Body of pancreas (tissue), 4 donors: Measurements from ENCODE around the gene XKR3. TPM values are rescaled to one million over a fixed set of nuclear protein-coding genes. Genes with fewer than 3 reads are reported as not detected.

Source experiments
- ATAC-seq: fragments of 150-250 bp; one replicate; pipeline ENCODE4 v1.9.1; 2016
- DNase-seq, 4 donors: peaks; one replicate each; pipeline ENCODE4 v3.0.0-alpha.2; 2019
- H3K27ac ChIP-seq, 4 donors: fragments of 200-600 bp; sonication (generic); 1 replicate in 3 of 4; 2 replicates in 1 of 4; pipeline versions ENCODE4 v1.5.1 to v1.6.1; 2016 to 2019; ENCODE audit warnings: mild to moderate bottlenecking in 1 of 4, mixed read lengths in 1 of 4, moderate library complexity in 1 of 4
- H3K27me3 ChIP-seq, 2 donors: fragments of 200-600 bp; sonication (generic); one replicate each; pipeline ENCODE4 v1.6.0; 2016; ENCODE audit warnings: mild to moderate bottlenecking in 1 of 2
- H3K36me3 ChIP-seq, 2 donors: fragments of 200-600 bp; sonication (generic); replicated peaks in 1 of 2; 2 replicates each; pipeline ENCODE4 v1.5.1; 2016; ENCODE audit warnings: low read depth in 2 of 2; ENCODE audit not compliant: insufficient read depth in 1 of 2
- H3K4me1 ChIP-seq: fragments of 200-600 bp; sonication (generic); one replicate; pipeline ENCODE4 v1.6.0; 2016
- H3K4me3 ChIP-seq, 2 donors: fragments of 200-600 bp; sonication (generic); 1 replicate in 1 of 2; 2 replicates in 1 of 2; pipeline ENCODE4 v1.5.1; 2016 to 2019
- H3K9me3 ChIP-seq, 3 donors: fragments of 200-600 bp; sonication (generic); 1 replicate in 2 of 3; 2 replicates in 1 of 3; pipeline ENCODE4 v1.5.1; 2016
- CTCF ChIP-seq, 7 experiments: fragments of 450-650 bp in 4 of 7; fragments of 200-600 bp in 3 of 7; sonication (generic) in 3 of 7; IDR thresholded peaks; one replicate each; pipeline ENCODE4 v1.5.1; 2016 to 2019; ENCODE audit warnings: antibody characterized with exemption in 7 of 7
- POLR2A ChIP-seq, 3 donors: fragments of 450-650 bp; IDR thresholded peaks; one replicate each; pipeline ENCODE4 v1.6.1; 2016; ENCODE audit warnings: antibody characterized with exemption in 3 of 3, mild to moderate bottlenecking in 2 of 3
- WGBS, 2 donors: methylation state at CpG; one replicate each; pipeline ENCODE4 v1.1.5; 2017; 5-methylcytosine and 5-hydroxymethylcytosine counted together
- intact Hi-C: fragments of 100-400 bp; cut with DNase I; formaldehyde crosslinking; loops from one replicate; pipeline ENCODE4 v1.15.1; 2023
- total RNA-seq, 2 donors: library from RNA; depleted of rRNA; stranded (reverse); fragments of >200 nt; gene quantifications; one replicate each; pipeline ENCODE4 v1.1.0, GENCODE V29; 2016

The XKR3 gene
- total RNA-seq, 2 donors from 2014 or later = not detected

DNA sequence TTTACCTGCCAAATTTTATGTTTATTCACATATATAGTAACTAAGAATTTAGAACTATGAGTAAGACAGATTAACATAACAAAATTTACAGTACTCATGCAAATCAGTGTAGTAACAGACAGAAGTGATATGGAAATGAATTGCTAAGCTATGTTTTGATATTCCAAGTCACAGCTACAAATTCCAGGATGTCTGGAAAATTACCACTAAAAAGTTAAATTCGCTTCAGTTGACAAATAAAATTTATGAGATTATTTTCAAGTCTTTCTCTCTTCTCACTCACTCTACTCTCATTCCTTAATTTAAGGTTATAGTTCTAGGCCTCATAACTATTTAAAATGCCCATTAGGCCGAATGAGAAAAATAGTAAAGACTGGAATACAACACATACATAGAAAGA, 18.1 kb downstream of the XKR3 start:
- WGBS, 2 donors = 31 to 37% methylated on average over 2 of the region's 2 CpGs
- Histone ChIP-seq H3K4me3 (no peak overlapping the region), H3K27ac (no peak overlapping the region), H3K36me3 (no peaks in the 10 kb centered on the region), H3K4me1 (no peaks in the 10 kb centered on the region), H3K27me3 (no peaks in the 10 kb centered on the region), H3K9me3 (no peaks in the 10 kb centered on the region)
- TF ChIP-seq POLR2A (IDR thresholded peaks at IDR 0.05) = no peak
- no peak for TF ChIP-seq CTCF (IDR thresholded peaks at IDR 0.05)
- DNase-seq = no peak
- intact Hi-C loops = no loop called here
- ATAC-seq = no peak

- DNase-seq = no peak
- 62 to 70% methylated on average over 5 of the region's 5 CpGs for WGBS, 2 donors
- Histone ChIP-seq H3K27me3 (no peaks in the 10 kb centered on the region), H3K27ac (no peak overlapping the region), H3K4me3 (no peak overlapping the region), H3K4me1 (no peaks in the 10 kb centered on the region), H3K36me3 (no peaks in the 10 kb centered on the region), H3K9me3 (no peaks in the 10 kb centered on the region)
- ATAC-seq = no peak
- intact Hi-C loops = no loop called here
- no peak for TF ChIP-seq CTCF (IDR thresholded peaks at IDR 0.05)
- no peak for TF ChIP-seq POLR2A (IDR thresholded peaks at IDR 0.05)
Observed at GRCh38 chr22:16806401-16806800, 18.8 kb downstream of the XKR3 start.

GRCh38 chr22:16804882-16805281, 20.3 kb downstream of the XKR3 start:
- no peaks in the 10 kb centered on the region for H3K36me3 ChIP-seq
- WGBS, 2 donors = 43 to 45% methylated on average over 2 of the region's 2 CpGs
- intact Hi-C loops = no loop called here

GRCh38 chr22:16803255-16803917, 21.8 kb downstream of the XKR3 start:
- ATAC-seq = no peak
- DNase-seq = no peak
- H3K36me3 ChIP-seq = no peaks in the 10 kb centered on the region
- no peaks in the 10 kb centered on the region for H3K4me1 ChIP-seq
- H3K27me3 ChIP-seq = no peaks in the 10 kb centered on the region
- intact Hi-C loops = no loop called here
- H3K27ac ChIP-seq = no peak overlapping the region
- H3K9me3 ChIP-seq = no peaks in the 10 kb centered on the region
- H3K4me3 ChIP-seq = no peak overlapping the region
- 48 to 67% methylated on average over 4 of the region's 4 CpGs for WGBS, 2 donors
- TF ChIP-seq CTCF (IDR thresholded peaks at IDR 0.05) (no peak), POLR2A (IDR thresholded peaks at IDR 0.05) (no peak)

More at GRCh38 chr22:16804882-16805281, 20.3 kb downstream of the XKR3 start:
- no peaks in the 10 kb centered on the region for H3K4me1 ChIP-seq
- H3K9me3 ChIP-seq = no peaks in the 10 kb centered on the region
- no peak for DNase-seq
- no peak overlapping the region for H3K27ac ChIP-seq
- H3K27me3 ChIP-seq = no peaks in the 10 kb centered on the region
- TF ChIP-seq CTCF (IDR thresholded peaks at IDR 0.05) (no peak), POLR2A (IDR thresholded peaks at IDR 0.05) (no peak)
- H3K4me3 ChIP-seq = no peak overlapping the region
- no peak for ATAC-seq

DNA sequence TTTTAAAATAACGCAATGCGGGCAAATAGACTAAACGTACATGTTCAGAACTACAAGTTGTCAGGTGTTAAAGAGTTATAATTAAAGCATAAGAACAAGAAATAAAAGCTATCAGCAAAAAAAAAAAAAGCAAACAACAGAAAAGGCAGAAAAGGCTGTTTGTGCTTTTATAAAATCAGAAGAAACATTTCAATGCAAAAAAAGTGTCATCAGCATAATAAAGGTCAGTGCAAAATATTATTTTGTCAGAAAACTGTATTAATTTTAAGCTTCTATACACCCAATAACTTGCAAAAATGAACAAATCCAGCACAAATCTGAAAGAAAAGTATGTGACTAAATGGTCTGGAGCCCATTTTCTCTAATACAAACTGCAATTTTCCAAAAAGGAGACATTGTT, 23.6 kb downstream of the XKR3 start:
- 63 to 67% methylated on average over 3 of the region's 3 CpGs for WGBS, 2 donors
- TF ChIP-seq CTCF (IDR thresholded peaks at IDR 0.05) (no peak), POLR2A (IDR thresholded peaks at IDR 0.05) (no peak)

More for the DNA sequence above, 23.6 kb downstream of the XKR3 start:
- DNase-seq = no peak
- H3K4me3 ChIP-seq = no peak overlapping the region
- ATAC-seq = no peak
- H3K9me3 ChIP-seq = no peaks in the 10 kb centered on the region
- no peaks in the 10 kb centered on the region for H3K36me3 ChIP-seq
- no peak overlapping the region for H3K27ac ChIP-seq
- no peaks in the 10 kb centered on the region for H3K27me3 ChIP-seq
- intact Hi-C loops = no loop called here
- no peaks in the 10 kb centered on the region for H3K4me1 ChIP-seq
